ENCODE data around the gene TREH. TPM values are rescaled to one million over a fixed set of nuclear protein-coding genes. Genes with fewer than 3 reads are reported as not detected.

TREH gene
- total RNA-seq, 4 donors from 2014 or later: 18.9 to 53.4 (median 32.6) TPM

GRCh38 chr11:118659314-118659952 is 20.0 kb downstream of the TREH start:
- Histone ChIP-seq H3K27me3 (no peaks in the 10 kb centered on the region), H3K36me3 (peaks cover 0 to 18% (median 0%) of the 10 kb centered on the region in 3 donors), H3K9me3 (no peaks in the 10 kb centered on the region), H3K27ac (peak overlapping the region in 2 of 4 donors; percentile 31 to 32), H3K4me1 (peaks cover 0 to 4% (median 1%) of the 10 kb centered on the region in 4 donors), H3K4me3 (peak overlapping the region in 1 of 4 donors; percentile 17)
- TF ChIP-seq CTCF (IDR thresholded peaks at IDR 0.05) (peak; percentile 80 to 97 (median 96)), POLR2A (IDR thresholded peaks at IDR 0.05) (peak in 1 of 2 donors; percentile 7)
- peak; percentile 91 to 96 (median 91) for DNase-seq

GRCh38 chr11:118658429-118659313 is 20.8 kb downstream of the TREH start:
- Histone ChIP-seq H3K36me3 (peaks cover 0 to 26% (median 0%) of the 10 kb centered on the region in 3 donors), H3K4me1 (peaks cover 0 to 4% (median 1%) of the 10 kb centered on the region in 4 donors), H3K9me3 (no peaks in the 10 kb centered on the region), H3K4me3 (peak overlapping the region in 1 of 4 donors; percentile 17), H3K27ac (peak overlapping the region in 2 of 4 donors; percentile 31 to 32), H3K27me3 (no peaks in the 10 kb centered on the region)
- DNase-seq: peak in 1 of 3 donors; percentile 50
- TF ChIP-seq POLR2A (IDR thresholded peaks at IDR 0.05) (no peak), CTCF (IDR thresholded peaks at IDR 0.05) (peak in 1 of 6 experiments; percentile 6)

GRCh38 chr11:118657709-118658428 is 21.6 kb downstream of the TREH start:
- no peak for DNase-seq
- no peak for TF ChIP-seq CTCF (IDR thresholded peaks at IDR 0.05)
- no peak for TF ChIP-seq POLR2A (IDR thresholded peaks at IDR 0.05)
- H3K36me3 ChIP-seq: peaks cover 0 to 32% (median 0%) of the 10 kb centered on the region in 3 donors
- no peak overlapping the region for H3K4me3 ChIP-seq
- H3K27me3 ChIP-seq: no peaks in the 10 kb centered on the region
- no peaks in the 10 kb centered on the region for H3K9me3 ChIP-seq
- no peak overlapping the region for H3K27ac ChIP-seq
- peaks cover 0 to 4% (median 1%) of the 10 kb centered on the region in 4 donors for H3K4me1 ChIP-seq

GRCh38 chr11:118657238-118657637 is 22.2 kb downstream of the TREH start:
- Histone ChIP-seq H3K4me3 (no peak overlapping the region), H3K27ac (no peak overlapping the region), H3K27me3 (no peaks in the 10 kb centered on the region), H3K9me3 (no peaks in the 10 kb centered on the region), H3K4me1 (peaks cover 0 to 4% (median 1%) of the 10 kb centered on the region in 4 donors), H3K36me3 (peaks cover 0 to 38% (median 0%) of the 10 kb centered on the region in 3 donors)
- TF ChIP-seq CTCF (IDR thresholded peaks at IDR 0.05) (no peak), POLR2A (IDR thresholded peaks at IDR 0.05) (no peak)
- DNase-seq: no peak

- Histone ChIP-seq H3K4me3 (no peak overlapping the region), H3K27ac (no peak overlapping the region), H3K9me3 (no peaks in the 10 kb centered on the region), H3K4me1 (peaks cover 0 to 4% (median 1%) of the 10 kb centered on the region in 4 donors), H3K27me3 (no peaks in the 10 kb centered on the region), H3K36me3 (peaks cover 0 to 44% (median 0%) of the 10 kb centered on the region in 3 donors)
- no peak for TF ChIP-seq CTCF (IDR thresholded peaks at IDR 0.05)
- TF ChIP-seq POLR2A (IDR thresholded peaks at IDR 0.05): no peak
- DNase-seq: no peak
These were observed 22.8 kb downstream of the TREH start for GRCh38 chr11:118656563-118657165.
